Measurements from ENCODE around the gene MMP20.
"Not testable (repeated sequence)": the region's sequence is repeated elsewhere in the genome, so short reads cannot be mapped to it uniquely, and the experiment has no call there.

The MMP20 gene

GRCh38 chr11:102625177-102625576 is at the start of gene MMP20:
MMP20 (minus strand) TSS chr11:102625332; CDS start chr11:102625319, 13 bp downstream.
- DNase-seq = no peak

GRCh38 chr11:102669664-102670063 is 44.5 kb upstream of the MMP20 start:
- no peak for DNase-seq

GRCh38 chr11:102666331-102666957 is 41.3 kb upstream of the MMP20 start:
- DNase-seq = peak; percentile 50

- DNase-seq = no peak
These were observed 39.0 kb upstream of the MMP20 start for GRCh38 chr11:102664001-102664752.

GRCh38 chr11:102662607-102663006 is 37.5 kb upstream of the MMP20 start:
- DNase-seq = no peak

GRCh38 chr11:102661040-102661439 is 35.9 kb upstream of the MMP20 start:
- no peak for DNase-seq

GRCh38 chr11:102656528-102656927 is 31.4 kb upstream of the MMP20 start:
- no peak for DNase-seq

GRCh38 chr11:102655547-102655946 is 30.4 kb upstream of the MMP20 start:
- DNase-seq = no peak

- DNase-seq = no peak
These were observed 29.6 kb upstream of the MMP20 start for GRCh38 chr11:102654761-102655160.

- no peak for DNase-seq
These were observed 28.7 kb upstream of the MMP20 start for GRCh38 chr11:102653744-102654291.

- DNase-seq = no peak
These were observed 22.3 kb upstream of the MMP20 start for GRCh38 chr11:102647430-102647829.

GRCh38 chr11:102643941-102644340 is 18.8 kb upstream of the MMP20 start:
- no peak for DNase-seq

GRCh38 chr11:102640946-102641345 is 15.8 kb upstream of the MMP20 start:
- no peak for DNase-seq

- DNase-seq = no peak
These were observed 14.5 kb upstream of the MMP20 start for GRCh38 chr11:102639656-102640055.

GRCh38 chr11:102637731-102638130 is 12.6 kb upstream of the MMP20 start:
- no peak for DNase-seq

GRCh38 chr11:102633385-102634026 is 8.4 kb upstream of the MMP20 start:
- DNase-seq = no peak

- no peak for DNase-seq
These were observed 6.9 kb upstream of the MMP20 start for GRCh38 chr11:102632026-102632425.

- DNase-seq = no peak
These were observed 5.7 kb upstream of the MMP20 start for GRCh38 chr11:102630598-102631448.

GRCh38 chr11:102629908-102630307 is 4.8 kb upstream of the MMP20 start:
- not testable (repeated sequence) for DNase-seq

- no peak for DNase-seq
These were observed 1.5 kb upstream of the MMP20 start for GRCh38 chr11:102626676-102627075.

GRCh38 chr11:102623998-102624397 is 1.1 kb downstream of the MMP20 start:
- DNase-seq = no peak

- no peak for DNase-seq
These were observed 2.0 kb downstream of the MMP20 start for GRCh38 chr11:102623128-102623527.

GRCh38 chr11:102622258-102622657 is 2.9 kb downstream of the MMP20 start:
- no peak for DNase-seq
